HL-60 (cell line): ENCODE measurements around the gene CMC1.

ENCODE experiments used
- POLR2AphosphoS5 ChIP-seq: IDR thresholded peaks from 2 replicates; pipeline ENCODE4 v1.6.1; 2012; ENCODE audit warnings: low read depth
- TF ChIP-seq, protein P1 (sequence below): IDR thresholded peaks from one replicate; pipeline ENCODE4 v1.5.1; 2011; ENCODE audit warnings: low read length, control low read depth, inconsistent platforms; ENCODE audit not compliant: insufficient read depth

GRCh38 chr3:28262001-28262400 is 20.6 kb downstream of the CMC1 start:
- TF ChIP-seq, protein P1, sequence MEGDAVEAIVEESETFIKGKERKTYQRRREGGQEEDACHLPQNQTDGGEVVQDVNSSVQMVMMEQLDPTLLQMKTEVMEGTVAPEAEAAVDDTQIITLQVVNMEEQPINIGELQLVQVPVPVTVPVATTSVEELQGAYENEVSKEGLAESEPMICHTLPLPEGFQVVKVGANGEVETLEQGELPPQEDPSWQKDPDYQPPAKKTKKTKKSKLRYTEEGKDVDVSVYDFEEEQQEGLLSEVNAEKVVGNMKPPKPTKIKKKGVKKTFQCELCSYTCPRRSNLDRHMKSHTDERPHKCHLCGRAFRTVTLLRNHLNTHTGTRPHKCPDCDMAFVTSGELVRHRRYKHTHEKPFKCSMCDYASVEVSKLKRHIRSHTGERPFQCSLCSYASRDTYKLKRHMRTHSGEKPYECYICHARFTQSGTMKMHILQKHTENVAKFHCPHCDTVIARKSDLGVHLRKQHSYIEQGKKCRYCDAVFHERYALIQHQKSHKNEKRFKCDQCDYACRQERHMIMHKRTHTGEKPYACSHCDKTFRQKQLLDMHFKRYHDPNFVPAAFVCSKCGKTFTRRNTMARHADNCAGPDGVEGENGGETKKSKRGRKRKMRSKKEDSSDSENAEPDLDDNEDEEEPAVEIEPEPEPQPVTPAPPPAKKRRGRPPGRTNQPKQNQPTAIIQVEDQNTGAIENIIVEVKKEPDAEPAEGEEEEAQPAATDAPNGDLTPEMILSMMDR: no peak
- TF ChIP-seq POLR2AphosphoS5: no peak
